ENCODE measurements around the gene RERE. TPM values are rescaled to one million over a fixed set of nuclear protein-coding genes. Genes with fewer than 3 reads are reported as not detected.
A peak's percentile ranks its signal among the peaks of the same experiment; 100 is the strongest.

RERE gene
- total RNA-seq, 1 donor from 2014 or later, result 139 TPM

DNA sequence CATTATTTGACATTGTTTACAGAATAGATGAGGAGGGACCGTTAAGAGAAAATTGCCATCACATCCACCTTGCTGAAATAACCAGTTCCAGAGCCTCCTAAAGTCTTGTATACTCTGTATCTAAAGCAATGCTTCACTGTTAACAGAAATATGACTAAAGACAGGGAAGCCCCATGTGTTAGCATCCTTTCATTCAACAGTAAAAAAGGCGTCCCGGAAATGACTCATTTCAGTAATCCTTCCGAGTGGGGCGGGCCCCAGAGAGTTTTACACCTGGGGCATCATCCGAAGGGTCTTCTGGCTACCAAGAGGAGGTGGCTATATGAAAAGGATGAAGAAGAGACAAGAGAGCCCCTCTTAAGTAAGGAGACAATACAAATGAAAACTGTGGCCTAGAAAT lies 272.4 kb downstream of the RERE start:
- Mint-ChIP-seq H3K4me3 (ENCODE audit: low read depth) (no peak overlapping the region), H3K9me3 (peaks cover 14% of the 10 kb centered on the region), H3K27me3 (ENCODE audit: low read depth) (no peaks in the 10 kb centered on the region), H3K4me1 (ENCODE audit: low read depth) (peaks cover 41% of the 10 kb centered on the region), H3K36me3 (ENCODE audit: low read depth) (peaks cover 65% of the 10 kb centered on the region), H3K27ac (peak overlapping the region; percentile 76)
- DNase-seq (ENCODE audit: low spot score), result no peak
- intact Hi-C loops (cut with micrococcal nuclease), result loop anchor here (2.0 kb wide), 1 partner anchor 48 kb away; no protein-coding TSS in a partner anchor

DNA sequence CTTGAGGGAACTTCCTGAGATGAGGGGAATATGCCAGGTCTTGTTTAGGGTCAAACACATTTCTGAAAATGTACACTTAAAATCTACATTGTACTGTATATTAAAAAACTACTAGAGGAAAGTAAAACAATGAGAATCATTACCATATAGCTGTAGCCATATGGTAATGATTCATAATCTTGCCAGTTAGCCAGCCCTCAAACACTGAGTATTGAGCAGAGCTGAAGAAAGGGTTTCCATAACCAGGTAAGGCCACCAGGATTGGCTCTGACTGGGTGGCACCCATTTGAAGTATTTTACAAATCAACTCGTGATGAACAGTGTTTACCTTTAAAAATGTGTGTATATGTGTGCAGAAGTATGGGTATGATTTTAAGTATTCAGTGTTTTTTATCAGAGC lies 272.8 kb downstream of the RERE start:
- Mint-ChIP-seq H3K36me3 (ENCODE audit: low read depth) (peaks cover 65% of the 10 kb centered on the region), H3K4me1 (ENCODE audit: low read depth) (peaks cover 43% of the 10 kb centered on the region), H3K27me3 (ENCODE audit: low read depth) (no peaks in the 10 kb centered on the region), H3K4me3 (ENCODE audit: low read depth) (no peak overlapping the region), H3K9me3 (peaks cover 14% of the 10 kb centered on the region), H3K27ac (peak overlapping the region; percentile 76)
- intact Hi-C loops (cut with micrococcal nuclease), result loop anchor here (2.0 to 5.0 kb wide), 2 partner anchors 48 to 58 kb away; no protein-coding TSS in a partner anchor
- DNase-seq (ENCODE audit: low spot score), result no peak

DNA sequence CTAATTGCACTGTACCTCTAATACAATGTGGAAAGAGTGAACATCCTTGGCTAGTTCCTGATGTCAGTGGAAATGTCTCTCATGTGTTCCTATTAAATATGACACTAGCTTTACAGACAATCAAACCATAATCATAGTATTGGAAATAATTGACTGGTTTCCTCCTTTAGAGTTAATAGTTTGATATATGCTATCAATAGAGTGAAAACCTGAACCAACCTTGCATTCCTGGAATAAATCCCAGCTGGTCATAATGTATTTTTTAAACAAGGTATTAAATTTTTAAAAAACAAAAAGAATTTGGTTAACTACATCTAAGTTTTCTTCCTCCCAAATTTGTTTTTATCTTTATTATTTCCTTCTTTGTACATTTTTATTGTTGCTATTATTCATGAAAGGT lies 273.5 kb downstream of the RERE start:
- no peak overlapping the region for H3K27ac Mint-ChIP-seq
- H3K4me3 Mint-ChIP-seq (ENCODE audit: low read depth), result no peak overlapping the region
- DNase-seq (ENCODE audit: low spot score), result no peak
- peaks cover 45% of the 10 kb centered on the region for H3K4me1 Mint-ChIP-seq (ENCODE audit: low read depth)
- intact Hi-C loops (cut with micrococcal nuclease), result loop anchor here (2.0 to 5.0 kb wide), 2 partner anchors 47 to 58 kb away; no protein-coding TSS in a partner anchor
- peaks cover 65% of the 10 kb centered on the region for H3K36me3 Mint-ChIP-seq (ENCODE audit: low read depth)
- no peaks in the 10 kb centered on the region for H3K27me3 Mint-ChIP-seq (ENCODE audit: low read depth)
- H3K9me3 Mint-ChIP-seq, result peaks cover 14% of the 10 kb centered on the region

DNA sequence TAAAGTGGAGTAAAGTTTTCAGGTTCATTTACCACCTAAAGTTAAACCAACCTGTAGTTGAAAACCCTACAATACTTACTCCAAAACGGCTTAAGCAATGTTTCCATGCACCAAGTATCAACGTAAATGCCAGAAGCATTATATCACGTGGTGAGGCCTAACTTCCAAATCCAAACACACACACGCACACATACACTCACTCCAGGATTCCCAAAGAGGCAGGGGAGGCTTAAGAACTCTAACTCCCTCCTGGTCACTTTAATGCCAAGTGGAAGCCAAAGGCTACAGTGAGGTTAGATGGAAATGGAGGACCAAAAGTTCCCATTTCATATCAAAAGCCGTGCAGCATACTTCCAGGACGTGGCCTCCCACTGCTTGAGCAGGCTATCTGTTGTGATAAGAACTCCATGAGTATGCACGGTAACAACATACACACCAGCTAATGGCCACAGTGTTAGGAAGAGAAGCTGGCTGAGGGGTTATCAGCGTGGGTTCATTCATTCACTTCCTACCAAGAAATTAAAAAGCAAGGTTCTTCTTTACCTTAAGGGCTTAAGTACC lies 275.4 kb downstream of the RERE start:
- intact Hi-C loops (cut with micrococcal nuclease), result loop anchor here (2.0 to 5.0 kb wide), 2 partner anchors 13 to 60 kb away; no protein-coding TSS in a partner anchor

DNA sequence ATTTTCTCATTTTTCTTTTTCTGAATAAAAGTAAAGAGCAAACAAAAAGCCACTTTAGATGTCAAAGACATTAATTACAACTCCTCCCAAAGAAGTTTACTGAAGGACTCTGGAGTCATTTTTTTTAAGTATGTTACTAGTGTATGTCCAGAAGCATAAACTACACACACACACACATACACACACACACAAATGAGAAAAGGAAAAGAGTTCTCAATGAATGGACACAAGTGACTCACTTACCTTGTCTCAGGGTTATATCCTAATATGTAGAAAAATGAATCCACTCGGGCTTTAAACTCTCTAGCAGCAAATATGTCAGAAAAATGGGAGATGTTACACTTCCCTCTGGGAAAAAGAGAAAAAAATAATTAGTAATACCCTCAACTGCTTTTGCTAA lies 276.5 kb downstream of the RERE start:
- Mint-ChIP-seq H3K9me3 (peaks cover 14% of the 10 kb centered on the region), H3K4me1 (ENCODE audit: low read depth) (peaks cover 51% of the 10 kb centered on the region), H3K4me3 (ENCODE audit: low read depth) (no peak overlapping the region), H3K27ac (peak overlapping the region; percentile 86), H3K27me3 (ENCODE audit: low read depth) (no peaks in the 10 kb centered on the region), H3K36me3 (ENCODE audit: low read depth) (peaks cover 64% of the 10 kb centered on the region)
- intact Hi-C loops (cut with micrococcal nuclease), result loop anchor here (1.0 to 5.0 kb wide), 3 partner anchors 14 to 61 kb away; no protein-coding TSS in a partner anchor
- no peak for DNase-seq (ENCODE audit: low spot score)

More for the DNA sequence above, 275.4 kb downstream of the RERE start:
- Mint-ChIP-seq H3K9me3 (peaks cover 14% of the 10 kb centered on the region), H3K27me3 (ENCODE audit: low read depth) (no peaks in the 10 kb centered on the region), H3K27ac (no peak overlapping the region), H3K4me1 (ENCODE audit: low read depth) (peaks cover 50% of the 10 kb centered on the region), H3K4me3 (ENCODE audit: low read depth) (no peak overlapping the region), H3K36me3 (ENCODE audit: low read depth) (peaks cover 68% of the 10 kb centered on the region)
- DNase-seq (ENCODE audit: low spot score), result no peak

DNA sequence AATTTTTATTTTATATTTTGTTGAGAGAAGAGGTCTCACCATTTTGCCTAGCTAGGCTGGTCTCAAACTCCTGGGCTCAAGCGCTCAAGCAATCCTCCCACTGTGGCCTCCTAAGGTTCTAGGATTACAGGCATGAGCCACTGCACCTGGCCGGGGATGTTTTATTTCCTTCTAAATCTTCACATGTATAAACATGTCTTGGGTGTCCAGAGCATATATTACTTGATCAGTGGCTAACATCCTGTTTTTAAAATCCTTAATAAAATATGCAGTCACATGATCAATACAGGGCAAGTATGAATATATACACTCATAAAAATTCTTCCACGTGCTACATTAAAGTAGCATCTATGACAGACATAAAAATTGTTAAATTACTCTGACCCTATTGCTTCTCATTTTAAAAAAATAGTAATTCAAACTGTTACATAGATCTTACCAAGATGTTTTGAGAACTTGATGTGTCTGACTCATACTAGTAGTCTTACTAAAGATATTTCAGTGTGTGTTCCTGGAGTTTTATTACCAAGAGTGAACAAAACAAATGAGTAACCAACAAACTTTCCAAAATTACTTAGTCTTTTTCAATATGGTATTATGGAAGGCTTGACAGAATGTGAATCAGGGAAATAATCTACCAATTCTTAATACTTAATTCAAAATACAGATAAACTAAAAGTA lies 277.0 kb downstream of the RERE start:
- H3K27me3 Mint-ChIP-seq (ENCODE audit: low read depth), result no peaks in the 10 kb centered on the region
- no peak for DNase-seq (ENCODE audit: low spot score)
- H3K4me3 Mint-ChIP-seq (ENCODE audit: low read depth), result peak overlapping the region; percentile 54
- peaks cover 53% of the 10 kb centered on the region for H3K4me1 Mint-ChIP-seq (ENCODE audit: low read depth)
- intact Hi-C loops (cut with micrococcal nuclease), result loop anchor here (1.0 to 5.0 kb wide), 3 partner anchors 14 to 62 kb away; no protein-coding TSS in a partner anchor
- peaks cover 14% of the 10 kb centered on the region for H3K9me3 Mint-ChIP-seq
- H3K36me3 Mint-ChIP-seq (ENCODE audit: low read depth), result peaks cover 65% of the 10 kb centered on the region
- H3K27ac Mint-ChIP-seq, result peak overlapping the region; percentile 86

DNA sequence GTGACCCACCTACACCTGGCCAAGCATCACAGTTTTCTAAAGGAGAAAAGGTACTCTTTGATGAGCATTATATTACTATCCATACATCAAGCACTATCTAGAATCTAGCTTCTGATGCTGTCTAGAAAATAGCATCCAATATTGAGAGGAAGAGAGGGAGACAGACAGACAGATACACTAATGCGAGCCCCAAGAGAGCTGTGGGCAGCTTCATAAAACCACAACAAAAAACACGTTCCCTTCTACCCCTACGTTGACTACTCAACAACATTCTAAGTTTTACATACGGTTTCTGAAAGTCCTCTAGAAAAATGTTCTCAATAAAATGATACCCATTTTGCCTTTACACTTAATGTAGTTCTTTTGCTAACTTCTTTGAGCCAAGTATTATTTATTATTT lies 277.8 kb downstream of the RERE start:
- no peak for DNase-seq (ENCODE audit: low spot score)
- peaks cover 50% of the 10 kb centered on the region for H3K4me1 Mint-ChIP-seq (ENCODE audit: low read depth)
- peaks cover 11% of the 10 kb centered on the region for H3K9me3 Mint-ChIP-seq
- peaks cover 60% of the 10 kb centered on the region for H3K36me3 Mint-ChIP-seq (ENCODE audit: low read depth)
- intact Hi-C loops (cut with micrococcal nuclease), result loop anchor here (1.0 to 5.0 kb wide), 3 partner anchors 14 to 63 kb away; no protein-coding TSS in a partner anchor
- H3K27me3 Mint-ChIP-seq (ENCODE audit: low read depth), result no peaks in the 10 kb centered on the region
- H3K27ac Mint-ChIP-seq, result no peak overlapping the region
- H3K4me3 Mint-ChIP-seq (ENCODE audit: low read depth), result no peak overlapping the region

GRCh38 chr1:8538502-8538901 lies 278.9 kb downstream of the RERE start:
- intact Hi-C loops (cut with micrococcal nuclease), result no loop called here
- DNase-seq (ENCODE audit: low spot score), result no peak
- Mint-ChIP-seq H3K4me3 (ENCODE audit: low read depth) (no peak overlapping the region), H3K9me3 (no peaks in the 10 kb centered on the region), H3K4me1 (ENCODE audit: low read depth) (peaks cover 56% of the 10 kb centered on the region), H3K36me3 (ENCODE audit: low read depth) (peaks cover 48% of the 10 kb centered on the region), H3K27ac (no peak overlapping the region), H3K27me3 (ENCODE audit: low read depth) (no peaks in the 10 kb centered on the region)

- Mint-ChIP-seq H3K4me1 (ENCODE audit: low read depth) (peaks cover 59% of the 10 kb centered on the region), H3K27ac (peak overlapping the region; percentile 2), H3K9me3 (no peaks in the 10 kb centered on the region), H3K36me3 (ENCODE audit: low read depth) (peaks cover 52% of the 10 kb centered on the region), H3K4me3 (ENCODE audit: low read depth) (no peak overlapping the region), H3K27me3 (ENCODE audit: low read depth) (no peaks in the 10 kb centered on the region)
- intact Hi-C loops (cut with micrococcal nuclease), result no loop called here
- no peak for DNase-seq (ENCODE audit: low spot score)
These were observed 279.4 kb downstream of the RERE start for GRCh38 chr1:8537991-8538390.

DNA sequence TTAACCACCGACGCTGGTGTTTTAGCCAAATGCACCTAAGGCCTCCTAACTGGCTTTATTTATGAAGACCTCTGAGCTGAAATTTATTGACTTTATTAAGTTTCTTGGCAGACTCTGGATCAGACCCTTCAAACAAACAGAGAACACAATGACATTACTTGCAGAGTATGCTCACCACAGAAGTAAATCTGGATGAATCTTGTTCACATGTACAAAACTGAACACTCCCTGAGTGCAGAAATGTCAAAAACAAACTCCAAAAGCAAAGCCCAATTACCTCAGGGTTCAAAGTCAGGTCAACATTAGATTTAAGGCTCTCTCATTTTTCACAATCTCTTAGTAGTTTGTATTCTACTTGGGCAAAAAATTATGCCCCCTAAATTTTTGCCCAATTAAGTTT lies 280.9 kb downstream of the RERE start:
- H3K9me3 Mint-ChIP-seq, result no peaks in the 10 kb centered on the region
- no peak overlapping the region for H3K4me3 Mint-ChIP-seq (ENCODE audit: low read depth)
- no peak for DNase-seq (ENCODE audit: low spot score)
- H3K27me3 Mint-ChIP-seq (ENCODE audit: low read depth), result no peaks in the 10 kb centered on the region
- intact Hi-C loops (cut with micrococcal nuclease), result no loop called here
- peaks cover 56% of the 10 kb centered on the region for H3K4me1 Mint-ChIP-seq (ENCODE audit: low read depth)
- no peak overlapping the region for H3K27ac Mint-ChIP-seq
- H3K36me3 Mint-ChIP-seq (ENCODE audit: low read depth), result peaks cover 55% of the 10 kb centered on the region

- Mint-ChIP-seq H3K4me3 (ENCODE audit: low read depth) (peak overlapping the region; percentile 56), H3K4me1 (ENCODE audit: low read depth) (peaks cover 37% of the 10 kb centered on the region), H3K9me3 (no peaks in the 10 kb centered on the region), H3K36me3 (ENCODE audit: low read depth) (peaks cover 47% of the 10 kb centered on the region), H3K27ac (peak overlapping the region; percentile 60), H3K27me3 (ENCODE audit: low read depth) (no peaks in the 10 kb centered on the region)
- intact Hi-C loops (cut with micrococcal nuclease), result no loop called here
- DNase-seq (ENCODE audit: low spot score), result no peak
These were observed 283.5 kb downstream of the RERE start for GRCh38 chr1:8533907-8534306.

DNA sequence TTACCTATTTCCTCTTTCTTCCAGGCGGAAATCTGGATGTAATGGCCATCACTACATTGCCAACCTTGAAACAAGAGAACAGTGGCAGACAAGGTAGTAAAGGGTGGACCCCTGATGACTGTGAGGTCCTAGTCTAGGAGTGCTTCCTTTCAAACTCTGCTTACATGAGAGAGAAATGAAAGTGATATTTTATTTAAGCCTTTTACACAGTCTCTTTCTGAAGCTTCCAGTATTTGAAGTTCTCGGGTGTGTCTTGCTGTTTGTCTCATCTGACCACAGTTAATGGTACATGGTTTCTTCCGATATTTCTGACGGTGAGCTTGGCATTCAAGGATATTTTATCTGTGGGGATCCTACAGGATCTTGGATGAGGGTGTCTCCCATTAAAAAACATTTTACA lies 284.3 kb downstream of the RERE start:
- intact Hi-C loops (cut with micrococcal nuclease), result no loop called here

GRCh38 chr1:8529901-8530300 lies 287.5 kb downstream of the RERE start:
- Mint-ChIP-seq H3K9me3 (no peaks in the 10 kb centered on the region), H3K27ac (no peak overlapping the region), H3K4me3 (ENCODE audit: low read depth) (no peak overlapping the region), H3K4me1 (ENCODE audit: low read depth) (peaks cover 31% of the 10 kb centered on the region), H3K36me3 (ENCODE audit: low read depth) (peaks cover 34% of the 10 kb centered on the region), H3K27me3 (ENCODE audit: low read depth) (no peaks in the 10 kb centered on the region)
- no peak for DNase-seq (ENCODE audit: low spot score)
- intact Hi-C loops (cut with micrococcal nuclease), result loop anchor here (5.0 kb wide), 1 partner anchor 152 kb away; no protein-coding TSS in a partner anchor

More for the DNA sequence above, 284.3 kb downstream of the RERE start:
- Mint-ChIP-seq H3K36me3 (ENCODE audit: low read depth) (peaks cover 43% of the 10 kb centered on the region), H3K27ac (peak overlapping the region; percentile 60), H3K4me3 (ENCODE audit: low read depth) (peak overlapping the region; percentile 56), H3K27me3 (ENCODE audit: low read depth) (no peaks in the 10 kb centered on the region), H3K4me1 (ENCODE audit: low read depth) (peaks cover 30% of the 10 kb centered on the region), H3K9me3 (no peaks in the 10 kb centered on the region)
- DNase-seq (ENCODE audit: low spot score), result no peak

Data from activated T-helper 2 cell treated with anti-CD3 and anti-CD28 coated beads, Interferon-gamma antibody, Interleukin-2, Interleukin-4, amounts not matched to agents 10 μg/mL and 5 μg/mL and 100 μg/mL, durations not matched to agents 14 hours and 24 hours and 36 hours (primary cell).